HCT116 (cell line): Measurements from ENCODE around the gene SEZ6. TPM values are rescaled to one million over a fixed set of nuclear protein-coding genes. Genes with fewer than 3 reads are reported as not detected.

Experiments used
- ATAC-seq: fragments of 200-7000 bp; cut with Tn5 transposase; 2 replicates; pipeline ENCODE4 v1.9.1; 2020; ENCODE audit warnings: mild to moderate bottlenecking, moderate library complexity
- BruUV-seq: library from RNA; stranded (reverse); fragments of 400-500 nt; replicated peaks from 2 replicates; lab custom pipeline; 2021; lab: Mats Ljungman, UMichigan
- CTCF ChIA-PET: fragments of 300-600 bp; sonication (Branson Sonifier 250); formaldehyde crosslinking; loops from one replicate; lab custom pipeline; 2021; ENCODE audit warnings: antibody characterized with exemption; lab: Charles Lee
- POLR2A ChIA-PET: fragments of 300-600, 350-600 bp; sonication (Branson Sonifier 250); formaldehyde crosslinking; loops from one replicate; lab custom pipeline; 2021; ENCODE audit warnings: antibody characterized with exemption; lab: Charles Lee
- RAD21 ChIA-PET, 2 experiments: fragments of 300-600 bp; sonication (Branson Sonifier 250); formaldehyde crosslinking; loops; one replicate each; lab custom pipeline; 2023; ENCODE audit warnings: low total read pairs in 2 of 2; ENCODE audit not compliant: uncharacterized antibody in 2 of 2, unreplicated experiment in 2 of 2, low non-redundant PET in 1 of 2; lab: Charles Lee
- DNase-seq: peaks from one replicate; pipeline ENCODE4 v3.0.0-alpha.2; 2010; ENCODE audit warnings: low read depth, low spot score
- H2AFZ ChIP-seq: fragments of 200-600 bp; shearing (Covaris generic), sonication (generic); 2 replicates; pipeline ENCODE4 v1.6.1; 2017; ENCODE audit warnings: low read depth, mixed run types, mixed read lengths, antibody characterized with exemption, low read length; ENCODE audit not compliant: poor library complexity, severe bottlenecking
- H3K27ac ChIP-seq: 2 replicates; pipeline ENCODE4 v1.5.1; 2012; ENCODE audit warnings: low read depth, low read length
- H3K27me3 ChIP-seq: fragments of 200-600 bp; sonication (generic); 2 replicates; pipeline ENCODE4 v1.6.1; 2016; ENCODE audit warnings: mixed run types, low read length, mixed read lengths; ENCODE audit not compliant: insufficient read depth
- H3K36me3 ChIP-seq, 2 experiments: fragments of 200-500 bp in 1 of 2; fragments of 200-600 bp in 1 of 2; sonication (Bioruptor generic) in 1 of 2; sonication (generic) in 1 of 2; 2 replicates each; pipeline versions ENCODE4 v1.5.1 to v1.6.1; 2014 to 2016; ENCODE audit warnings: low read length in 2 of 2, inconsistent platforms in 1 of 2, mixed read lengths in 1 of 2, mixed run types in 1 of 2; ENCODE audit not compliant: insufficient read depth in 2 of 2, control insufficient read depth in 1 of 2
- H3K4me1 ChIP-seq, 2 experiments: fragments of 200-600 bp in 1 of 2; sonication (generic) in 1 of 2; 2 replicates each; pipeline versions ENCODE4 v1.5.1 to v1.6.1; 2012 to 2017; ENCODE audit warnings: low read length in 2 of 2, inconsistent platforms in 1 of 2, mild to moderate bottlenecking in 1 of 2, mixed read lengths in 1 of 2, mixed run types in 1 of 2, moderate library complexity in 1 of 2; ENCODE audit not compliant: insufficient read depth in 2 of 2, control insufficient read depth in 1 of 2
- H3K4me2 ChIP-seq: fragments of 200-600 bp; sonication (generic); 2 replicates; pipeline ENCODE4 v1.6.1; 2017; ENCODE audit warnings: mixed run types, low read length, mixed read lengths
- H3K4me3 ChIP-seq, 2 experiments: fragments of 200-600 bp in 1 of 2; sonication (generic) in 1 of 2; replicated peaks in 1 of 2; 2 replicates each; pipeline ENCODE4 v1.5.1; 2011 to 2016; ENCODE audit warnings: low read length in 2 of 2, control low read depth in 1 of 2, low read depth in 1 of 2, mild to moderate bottlenecking in 1 of 2, mixed read lengths in 1 of 2, mixed run types in 1 of 2
- H3K79me2 ChIP-seq: fragments of 200-600 bp; sonication (generic); 2 replicates; pipeline ENCODE4 v1.6.1; 2017; ENCODE audit warnings: mild to moderate bottlenecking, mixed run types, low read length, moderate library complexity, mixed read lengths; ENCODE audit not compliant: insufficient read depth
- H3K9ac ChIP-seq: fragments of 200-600 bp; sonication (generic); 2 replicates; pipeline ENCODE4 v1.6.1; 2016; ENCODE audit warnings: low read length, mixed read lengths
- H3K9me2 ChIP-seq: fragments of 200-600 bp; sonication (generic), shearing (Covaris generic); 2 replicates; pipeline ENCODE4 v1.6.1; 2017; ENCODE audit warnings: mixed run types, mild to moderate bottlenecking, moderate library complexity; ENCODE audit not compliant: insufficient read depth
- H3K9me3 ChIP-seq, 2 experiments: fragments of 200-500 bp in 1 of 2; fragments of 200-600 bp in 1 of 2; sonication (Bioruptor generic) in 1 of 2; sonication (generic) in 1 of 2; 2 replicates each; pipeline ENCODE4 v1.6.1; 2014 to 2017; ENCODE audit warnings: low read length in 2 of 2, mixed read lengths in 2 of 2, inconsistent platforms in 1 of 2, low read depth in 1 of 2, mild to moderate bottlenecking in 1 of 2, mixed run types in 1 of 2, moderate library complexity in 1 of 2; ENCODE audit not compliant: control insufficient read depth in 1 of 2, insufficient read depth in 1 of 2
- H4K20me1 ChIP-seq: fragments of 200-600 bp; sonication (generic), shearing (Covaris generic); 2 replicates; pipeline ENCODE4 v1.6.1; 2017; ENCODE audit warnings: mixed run types, mild to moderate bottlenecking, moderate library complexity; ENCODE audit not compliant: insufficient read depth
- ELF1 ChIP-seq: IDR thresholded peaks from 2 replicates; pipeline ENCODE4 v1.6.1; 2012; ENCODE audit warnings: low read depth, borderline replicate concordance
- EZH2 ChIP-seq: fragments of 200-600 bp; sonication (generic); IDR thresholded peaks from 2 replicates; pipeline ENCODE4 v1.6.1; 2017; ENCODE audit warnings: antibody characterized with exemption, mixed run types
- EZH2phosphoT487 ChIP-seq: fragments of 200-600 bp; IDR thresholded peaks from 2 replicates; pipeline ENCODE4 v1.6.1; 2018; ENCODE audit warnings: antibody characterized with exemption, borderline replicate concordance
- FOSL1 ChIP-seq: IDR thresholded peaks from 2 replicates; pipeline ENCODE4 v1.6.1; 2012; ENCODE audit warnings: low read depth
- POLR2A ChIP-seq: IDR thresholded peaks from 2 replicates; pipeline ENCODE4 v1.7.0; 2011; ENCODE audit warnings: borderline replicate concordance; ENCODE audit not compliant: insufficient read depth, insufficient read length; ENCODE audit errors: extremely low read depth
- POLR2AphosphoS5 ChIP-seq: IDR thresholded peaks from 2 replicates; pipeline ENCODE4 v1.6.1; 2011; ENCODE audit warnings: mild to moderate bottlenecking, low read depth, low read length, moderate library complexity
- RAD21 ChIP-seq: IDR thresholded peaks from 2 replicates; pipeline ENCODE4 v1.6.1; 2012; ENCODE audit warnings: low read depth, mild to moderate bottlenecking
- TCF7L2 ChIP-seq: IDR thresholded peaks from 2 replicates; pipeline ENCODE4 v1.7.0; 2011; ENCODE audit warnings: borderline replicate concordance, inconsistent platforms; ENCODE audit not compliant: insufficient read depth, insufficient read length; ENCODE audit errors: extremely low read depth
- intact Hi-C: fragments of 100-400 bp; cut with micrococcal nuclease; formaldehyde crosslinking; loops from 2 replicates; pipeline ENCODE4 v1.10.0; 2022
- total RNA-seq: library from RNA; stranded (reverse); gene quantifications from one replicate; pipeline ENCODE4 v1.2.1, GENCODE V29; 2021; ENCODE audit not compliant: unreplicated experiment
- TF ChIP-seq, protein P1 (sequence below): IDR thresholded peaks from 2 replicates; pipeline ENCODE4 v1.6.1; 2012; ENCODE audit warnings: low read depth

The SEZ6 gene
- total RNA-seq, 1 experiment from 2014 or later: 0.22 TPM

DNA sequence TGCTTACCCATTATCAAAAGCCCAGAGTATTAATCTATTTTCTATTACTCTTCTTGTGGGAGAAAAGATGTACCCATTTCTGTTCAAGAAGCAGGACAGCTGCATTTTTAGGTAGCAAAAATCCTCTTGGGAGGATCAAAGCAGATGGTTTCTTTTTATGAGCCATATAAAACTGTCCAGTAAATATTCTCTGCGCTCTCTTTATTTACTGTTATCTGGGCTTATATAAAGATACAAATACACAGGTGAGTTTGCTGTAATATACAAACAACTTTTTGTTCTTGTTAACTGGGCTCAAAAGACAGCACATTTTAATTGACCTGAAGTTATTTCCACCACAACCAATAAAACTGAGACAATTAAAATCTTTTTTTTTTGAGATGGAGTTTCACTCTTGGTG, 64.6 kb downstream of the SEZ6 start:
- no peak for ATAC-seq
- H3K9ac ChIP-seq: no peak overlapping the region
- H3K9me2 ChIP-seq: no peaks in the 10 kb centered on the region
- no peaks in the 10 kb centered on the region for H3K4me1 ChIP-seq
- H3K4me2 ChIP-seq: no peak overlapping the region
- peaks cover 100% of the 10 kb centered on the region for H3K79me2 ChIP-seq
- intact Hi-C loops: no loop called here
- no peaks in the 10 kb centered on the region for H3K9me3 ChIP-seq
- ChIA-PET POLR2A (interaction anchor here (1.0 kb wide), 1 partner anchor 11 kb away, joined by 5 read pairs; the partner anchor contains the start of gene PHF12), RAD21 (no interaction called here), CTCF (no interaction called here)
- H3K27me3 ChIP-seq: no peaks in the 10 kb centered on the region
- no peak overlapping the region for H3K4me3 ChIP-seq
- BruUV-seq: no TSS peak
- H2AFZ ChIP-seq: no peak overlapping the region
- TF ChIP-seq RAD21 (no peak), FOSL1 (no peak), EZH2 (no peak), EZH2phosphoT487 (no peak), POLR2AphosphoS5 (no peak), TCF7L2 (no peak), POLR2A (no peak), ELF1 (no peak)
- TF ChIP-seq, protein P1, sequence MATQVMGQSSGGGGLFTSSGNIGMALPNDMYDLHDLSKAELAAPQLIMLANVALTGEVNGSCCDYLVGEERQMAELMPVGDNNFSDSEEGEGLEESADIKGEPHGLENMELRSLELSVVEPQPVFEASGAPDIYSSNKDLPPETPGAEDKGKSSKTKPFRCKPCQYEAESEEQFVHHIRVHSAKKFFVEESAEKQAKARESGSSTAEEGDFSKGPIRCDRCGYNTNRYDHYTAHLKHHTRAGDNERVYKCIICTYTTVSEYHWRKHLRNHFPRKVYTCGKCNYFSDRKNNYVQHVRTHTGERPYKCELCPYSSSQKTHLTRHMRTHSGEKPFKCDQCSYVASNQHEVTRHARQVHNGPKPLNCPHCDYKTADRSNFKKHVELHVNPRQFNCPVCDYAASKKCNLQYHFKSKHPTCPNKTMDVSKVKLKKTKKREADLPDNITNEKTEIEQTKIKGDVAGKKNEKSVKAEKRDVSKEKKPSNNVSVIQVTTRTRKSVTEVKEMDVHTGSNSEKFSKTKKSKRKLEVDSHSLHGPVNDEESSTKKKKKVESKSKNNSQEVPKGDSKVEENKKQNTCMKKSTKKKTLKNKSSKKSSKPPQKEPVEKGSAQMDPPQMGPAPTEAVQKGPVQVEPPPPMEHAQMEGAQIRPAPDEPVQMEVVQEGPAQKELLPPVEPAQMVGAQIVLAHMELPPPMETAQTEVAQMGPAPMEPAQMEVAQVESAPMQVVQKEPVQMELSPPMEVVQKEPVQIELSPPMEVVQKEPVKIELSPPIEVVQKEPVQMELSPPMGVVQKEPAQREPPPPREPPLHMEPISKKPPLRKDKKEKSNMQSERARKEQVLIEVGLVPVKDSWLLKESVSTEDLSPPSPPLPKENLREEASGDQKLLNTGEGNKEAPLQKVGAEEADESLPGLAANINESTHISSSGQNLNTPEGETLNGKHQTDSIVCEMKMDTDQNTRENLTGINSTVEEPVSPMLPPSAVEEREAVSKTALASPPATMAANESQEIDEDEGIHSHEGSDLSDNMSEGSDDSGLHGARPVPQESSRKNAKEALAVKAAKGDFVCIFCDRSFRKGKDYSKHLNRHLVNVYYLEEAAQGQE: no peak
- H3K27ac ChIP-seq: no peak overlapping the region
- 0 out of 2 replicates have a peak, but pooled peaks cover 6% of the 10 kb centered on the region for H4K20me1 ChIP-seq
- peaks cover 8 to 15% of the 10 kb centered on the region in 2 experiments; a peak in 3 of 4 replicates for H3K36me3 ChIP-seq
- DNase-seq: no peak
